HUES48 (cell line): ENCODE results near the gene HMGB3.

Experiments used
- H3K27ac ChIP-seq: one replicate; pipeline ENCODE4 v1.7.0; 2013; ENCODE audit warnings: low read depth, low read length, inconsistent platforms
- H3K27me3 ChIP-seq: 2 replicates; pipeline ENCODE4 v1.6.1; 2013; ENCODE audit warnings: mild to moderate bottlenecking, low read length; ENCODE audit not compliant: control insufficient read depth, insufficient read depth
- H3K36me3 ChIP-seq: 2 replicates; pipeline ENCODE4 v1.6.1; 2013; ENCODE audit warnings: low read length; ENCODE audit not compliant: control insufficient read depth, insufficient read depth
- H3K4me1 ChIP-seq: 2 replicates; pipeline ENCODE4 v1.6.1; 2013; ENCODE audit warnings: mild to moderate bottlenecking, low read length; ENCODE audit not compliant: control insufficient read depth, insufficient read depth
- H3K4me3 ChIP-seq: 2 replicates; pipeline ENCODE4 v1.5.1; 2013; ENCODE audit warnings: mild to moderate bottlenecking, low read depth, low read length
- H3K9ac ChIP-seq: 2 replicates; pipeline ENCODE4 v1.6.1; 2013; ENCODE audit warnings: mild to moderate bottlenecking, low read depth, low read length, moderate library complexity
- H3K9me3 ChIP-seq: 2 replicates; pipeline ENCODE4 v1.6.1; 2013; ENCODE audit warnings: low read length; ENCODE audit not compliant: control insufficient read depth, insufficient read depth

The HMGB3 gene

DNA sequence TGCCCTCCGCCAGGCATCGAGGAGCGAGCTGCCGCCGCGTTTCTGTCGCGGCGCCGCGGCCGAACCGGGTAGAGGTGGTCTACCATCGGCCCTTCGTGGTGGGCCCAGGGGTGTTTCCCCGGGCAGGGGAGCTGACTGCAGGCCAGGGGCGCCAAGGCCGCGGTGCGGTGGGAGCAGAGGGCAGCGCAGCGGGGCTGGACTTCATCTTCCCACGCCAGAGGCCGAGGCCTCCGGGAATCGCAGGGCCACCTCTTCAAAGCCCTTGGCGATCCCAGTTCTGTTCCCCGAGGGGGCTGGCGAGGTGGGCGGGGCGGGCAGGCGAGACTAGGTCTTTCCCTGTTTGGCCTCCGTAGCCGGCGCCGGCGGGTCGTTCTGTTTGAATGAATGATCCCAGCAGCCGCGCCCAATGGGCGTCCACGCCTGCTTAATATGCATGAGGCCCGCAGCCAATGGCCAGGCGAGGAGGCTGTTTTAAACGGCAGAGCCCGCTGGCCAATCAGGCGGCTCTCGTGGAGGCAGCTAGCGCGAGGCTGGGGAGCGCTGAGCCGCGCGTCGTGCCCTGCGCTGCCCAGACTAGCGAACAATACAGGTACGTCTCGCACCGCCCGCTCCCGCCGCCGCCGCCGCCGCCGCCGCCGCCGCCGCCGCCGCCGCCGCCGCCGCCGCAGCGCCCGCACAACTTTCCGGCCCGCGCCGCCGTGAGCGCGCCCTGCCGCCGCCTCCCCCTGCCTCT lies at the start of gene HMGB3:
TSS of gene HMGB3 (plus strand) at position 548 of the 733 bp plus-strand sequence. CDS start 2,265 bp downstream, outside the sequence.
- Histone ChIP-seq H3K27ac (peak within 1 kb of the TSS; percentile 92), H3K9me3 (peaks cover 2% of the 10 kb centered on the region; the same call in 1 of the 2 replicates), H3K36me3 (peaks cover 25% of the 10 kb centered on the region), H3K4me1 (no peaks in the 10 kb centered on the region), H3K9ac (peak within 1 kb of the TSS; percentile 74; the same call in 1 of the 2 replicates), H3K27me3 (no peaks in the 10 kb centered on the region), H3K4me3 (peak within 1 kb of the TSS; percentile 67)

GRCh38 chrX:150933945-150934350 lies 49.2 kb upstream of the HMGB3 start:
- no peaks in the 10 kb centered on the region for H3K36me3 ChIP-seq
- no peak overlapping the region for H3K9ac ChIP-seq
- H3K27ac ChIP-seq: peak overlapping the region; percentile 63
- H3K4me1 ChIP-seq: peaks cover 22% of the 10 kb centered on the region
- H3K4me3 ChIP-seq: no peak overlapping the region
- H3K9me3 ChIP-seq: peaks cover 12% of the 10 kb centered on the region
- H3K27me3 ChIP-seq: no peaks in the 10 kb centered on the region; the same call in 1 of the 2 replicates

- H3K27ac ChIP-seq: peak overlapping the region; percentile 63
- H3K27me3 ChIP-seq: no peaks in the 10 kb centered on the region; the same call in 1 of the 2 replicates
- H3K36me3 ChIP-seq: no peaks in the 10 kb centered on the region
- H3K4me1 ChIP-seq: peaks cover 22% of the 10 kb centered on the region
- peaks cover 12% of the 10 kb centered on the region for H3K9me3 ChIP-seq
- H3K4me3 ChIP-seq: no peak overlapping the region
- H3K9ac ChIP-seq: no peak overlapping the region
These were observed 48.7 kb upstream of the HMGB3 start for GRCh38 chrX:150934453-150934852.

DNA sequence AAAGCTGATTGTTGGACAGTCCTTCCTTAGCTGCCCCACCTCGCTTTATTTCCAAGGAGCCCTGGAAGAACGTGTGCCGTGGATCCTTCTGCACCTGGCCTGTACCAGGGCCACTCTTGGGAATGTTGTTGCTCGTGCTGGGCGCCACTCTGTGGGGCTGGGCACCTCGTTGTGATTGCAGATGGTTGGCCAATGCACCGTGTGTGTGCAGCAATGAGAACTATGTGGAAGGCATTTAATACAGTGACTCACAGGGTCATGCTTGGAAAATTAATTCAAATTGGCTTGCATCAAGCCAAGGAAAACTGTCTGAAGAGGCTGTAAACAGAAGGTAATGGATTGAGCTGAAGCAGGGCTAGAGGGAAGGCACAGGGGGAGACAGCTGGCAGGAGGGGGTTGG lies 47.7 kb upstream of the HMGB3 start:
- Histone ChIP-seq H3K9me3 (peaks cover 12% of the 10 kb centered on the region), H3K27ac (no peak overlapping the region), H3K4me3 (no peak overlapping the region), H3K4me1 (peaks cover 22% of the 10 kb centered on the region), H3K36me3 (no peaks in the 10 kb centered on the region), H3K27me3 (no peaks in the 10 kb centered on the region; the same call in 1 of the 2 replicates), H3K9ac (no peak overlapping the region)

- no peaks in the 10 kb centered on the region for H3K36me3 ChIP-seq
- H3K9me3 ChIP-seq: peaks cover 17% of the 10 kb centered on the region
- H3K4me3 ChIP-seq: no peak overlapping the region
- no peaks in the 10 kb centered on the region; the same call in 1 of the 2 replicates for H3K27me3 ChIP-seq
- no peak overlapping the region for H3K9ac ChIP-seq
- H3K27ac ChIP-seq: no peak overlapping the region
- peaks cover 22% of the 10 kb centered on the region for H3K4me1 ChIP-seq
These were observed 46.6 kb upstream of the HMGB3 start for GRCh38 chrX:150936556-150936955.

- H3K27me3 ChIP-seq: no peaks in the 10 kb centered on the region
- H3K36me3 ChIP-seq: no peaks in the 10 kb centered on the region
- no peak overlapping the region for H3K4me3 ChIP-seq
- H3K9ac ChIP-seq: no peak overlapping the region
- H3K4me1 ChIP-seq: peaks cover 9% of the 10 kb centered on the region; the same call in 1 of the 2 replicates
- H3K27ac ChIP-seq: no peak overlapping the region
- H3K9me3 ChIP-seq: peaks cover 26% of the 10 kb centered on the region
These were observed 42.2 kb upstream of the HMGB3 start for GRCh38 chrX:150940844-150941495.

DNA sequence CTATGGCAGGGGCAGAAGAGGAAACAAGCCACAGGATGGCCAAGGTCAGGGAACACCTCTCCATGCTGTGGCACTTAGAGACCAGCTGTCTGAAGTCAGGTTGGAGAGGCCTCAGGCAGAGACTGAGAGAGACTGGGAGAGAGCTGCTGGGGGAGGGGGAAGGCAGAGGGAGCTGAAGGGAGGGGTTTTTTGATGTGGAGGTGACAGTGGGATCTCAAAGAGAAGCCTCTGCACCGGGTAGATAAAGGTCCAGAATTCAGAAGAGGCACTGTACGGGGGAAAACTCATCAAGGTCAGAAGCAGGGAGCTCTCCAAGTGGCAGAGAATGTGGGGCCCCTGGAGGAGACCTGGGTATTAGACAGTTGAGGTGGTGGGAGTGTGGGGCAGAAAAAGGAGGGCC lies 41.6 kb upstream of the HMGB3 start:
- Histone ChIP-seq H3K4me3 (no peak overlapping the region), H3K4me1 (peaks cover 9% of the 10 kb centered on the region; the same call in 1 of the 2 replicates), H3K27me3 (no peaks in the 10 kb centered on the region), H3K36me3 (no peaks in the 10 kb centered on the region), H3K9ac (no peak overlapping the region), H3K27ac (no peak overlapping the region), H3K9me3 (peaks cover 27% of the 10 kb centered on the region)

DNA sequence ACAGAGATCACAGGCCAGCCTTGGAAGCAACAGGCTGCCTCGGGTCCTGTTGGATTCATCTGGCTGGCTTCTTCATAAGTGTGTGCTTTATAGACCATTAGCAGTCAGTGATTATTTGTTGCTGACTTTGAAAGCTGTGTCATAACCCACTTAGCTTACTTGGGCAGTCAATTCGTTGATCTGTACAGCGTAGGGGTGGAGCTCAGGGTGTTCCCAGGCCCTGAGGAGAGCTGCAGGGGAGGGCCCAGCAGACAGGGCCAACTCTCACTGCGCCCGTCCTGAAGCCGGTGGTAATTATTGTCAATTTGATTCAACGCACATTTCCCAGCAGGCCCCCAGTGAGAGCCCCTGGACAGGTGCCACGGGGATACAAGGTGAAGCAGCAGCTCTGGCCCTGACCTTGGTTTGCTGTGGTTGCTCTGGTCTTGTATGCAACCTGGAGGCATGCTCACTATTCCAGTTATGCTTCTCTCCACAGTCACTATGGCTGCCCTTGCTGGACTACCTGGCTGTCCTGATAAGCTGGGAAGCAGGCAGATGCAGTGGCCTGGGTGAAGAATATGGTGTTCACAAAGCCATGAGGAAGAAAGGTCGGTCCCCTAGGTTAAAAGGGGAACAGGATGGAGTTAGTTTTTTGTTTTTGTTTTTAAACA lies 40.1 kb upstream of the HMGB3 start:
- no peaks in the 10 kb centered on the region for H3K36me3 ChIP-seq
- H3K27me3 ChIP-seq: no peaks in the 10 kb centered on the region
- peaks cover 25% of the 10 kb centered on the region; the same call in 1 of the 2 replicates for H3K9me3 ChIP-seq
- peaks cover 9% of the 10 kb centered on the region; the same call in 1 of the 2 replicates for H3K4me1 ChIP-seq
- H3K27ac ChIP-seq: no peak overlapping the region
- H3K9ac ChIP-seq: no peak overlapping the region
- H3K4me3 ChIP-seq: no peak overlapping the region

- H3K27ac ChIP-seq: no peak overlapping the region
- no peak overlapping the region for H3K9ac ChIP-seq
- H3K4me1 ChIP-seq: peaks cover 9% of the 10 kb centered on the region; the same call in 1 of the 2 replicates
These were observed 38.9 kb upstream of the HMGB3 start for GRCh38 chrX:150944233-150944632.

GRCh38 chrX:150954951-150955350 lies 28.2 kb upstream of the HMGB3 start:
- Histone ChIP-seq H3K4me1 (no peaks in the 10 kb centered on the region), H3K27ac (no peak overlapping the region), H3K36me3 (no peaks in the 10 kb centered on the region), H3K27me3 (no peaks in the 10 kb centered on the region), H3K9ac (no peak overlapping the region), H3K4me3 (no peak overlapping the region), H3K9me3 (peaks cover 11% of the 10 kb centered on the region; the same call in 1 of the 2 replicates)

More at GRCh38 chrX:150944233-150944632, 38.9 kb upstream of the HMGB3 start:
- Histone ChIP-seq H3K27me3 (no peaks in the 10 kb centered on the region), H3K36me3 (no peaks in the 10 kb centered on the region), H3K4me3 (no peak overlapping the region), H3K9me3 (peaks cover 25% of the 10 kb centered on the region; the same call in 1 of the 2 replicates)
